SK-N-SH (cell line): ENCODE results near the gene LDAH. TPM values are rescaled to one million over a fixed set of nuclear protein-coding genes. Genes with fewer than 3 reads are reported as not detected.

ENCODE experiments used
- CTCF ChIA-PET: fragments of 300-600, 350-600 bp; formaldehyde crosslinking; extraction: SDS; loops from one replicate; lab custom pipeline; 2021; lab: Yijun Ruan, JAX
- POLR2A ChIA-PET: fragments of 350-600 bp; sonication (Branson Sonifier 250); formaldehyde crosslinking; extraction: SDS; loops from one replicate; lab custom pipeline; 2020; ENCODE audit warnings: antibody characterized with exemption, inconsistent platforms; lab: Yijun Ruan, JAX
- DNase-seq: peaks from one replicate; pipeline ENCODE4 v3.0.0; 2012
- H2AFZ ChIP-seq: fragments of 200-600 bp; sonication (generic); 2 replicates; pipeline ENCODE4 v1.8.1; 2016; ENCODE audit warnings: antibody characterized with exemption, mild to moderate bottlenecking, low read depth
- H3F3A ChIP-seq: fragments of 200-600 bp; sonication (generic); replicated peaks from 2 replicates; pipeline ENCODE3; 2016; ENCODE audit warnings: antibody characterized with exemption, mild to moderate bottlenecking; ENCODE audit not compliant: insufficient read depth
- H3K27ac ChIP-seq, 2 experiments: fragments of 200-500 bp in 1 of 2; fragments of 200-600 bp in 1 of 2; sonication (Bioruptor generic) in 1 of 2; sonication (generic), shearing (Covaris generic) in 1 of 2; 2 replicates each; pipeline versions ENCODE4 v1.5.1 to v1.6.1; 2014 to 2016; ENCODE audit warnings: low read depth in 2 of 2, inconsistent platforms in 1 of 2, low read length in 1 of 2, mild to moderate bottlenecking in 1 of 2, mixed read lengths in 1 of 2
- H3K27me3 ChIP-seq: fragments of 200-600 bp; sonication (generic), shearing (Covaris generic); 2 replicates; pipeline ENCODE4 v1.6.1; 2016; ENCODE audit warnings: mixed run types; ENCODE audit not compliant: insufficient read depth
- H3K36me3 ChIP-seq, 2 experiments: fragments of 200-500 bp in 1 of 2; fragments of 200-600 bp in 1 of 2; sonication (Bioruptor generic) in 1 of 2; sonication (generic) in 1 of 2; replicated peaks in 1 of 2; 2 replicates each; pipeline versions ENCODE3 to v1.5.1; 2014 to 2016; ENCODE audit warnings: low read length in 1 of 2, mild to moderate bottlenecking in 1 of 2; ENCODE audit not compliant: insufficient read depth in 2 of 2, control insufficient read depth in 1 of 2
- H3K4me1 ChIP-seq, 2 experiments: fragments of 200-500 bp in 1 of 2; fragments of 200-600 bp in 1 of 2; sonication (Bioruptor generic) in 1 of 2; sonication (generic), shearing (Covaris generic) in 1 of 2; 2 replicates each; pipeline versions ENCODE4 v1.5.1 to v1.6.1; 2014 to 2016; ENCODE audit warnings: low read depth in 1 of 2, low read length in 1 of 2, mixed run types in 1 of 2; ENCODE audit not compliant: insufficient read depth in 2 of 2, control insufficient read depth in 1 of 2
- H3K4me2 ChIP-seq: fragments of 200-600 bp; sonication (generic), shearing (Covaris generic); 2 replicates; pipeline ENCODE4 v1.6.1; 2017; ENCODE audit warnings: mixed run types
- H3K4me3 ChIP-seq, 2 experiments: fragments of 200-500 bp in 1 of 2; fragments of 200-600 bp in 1 of 2; sonication (Bioruptor generic) in 1 of 2; sonication (generic), shearing (Covaris generic) in 1 of 2; 2 replicates each; pipeline versions ENCODE4 v1.5.1 to v1.8.1; 2014 to 2016; ENCODE audit warnings: low read depth in 2 of 2, inconsistent platforms in 1 of 2, low read length in 1 of 2, mild to moderate bottlenecking in 1 of 2, mixed read lengths in 1 of 2, moderate library complexity in 1 of 2
- H3K79me2 ChIP-seq: fragments of 200-600 bp; sonication (generic); 2 replicates; pipeline ENCODE4 v1.8.1; 2017; ENCODE audit warnings: mild to moderate bottlenecking; ENCODE audit not compliant: insufficient read depth
- H3K9ac ChIP-seq: fragments of 200-600 bp; sonication (generic); 2 replicates; pipeline ENCODE4 v1.6.1; 2017; ENCODE audit warnings: mixed run types
- H3K9me2 ChIP-seq: fragments of 200-600 bp; sonication (generic); 2 replicates; pipeline ENCODE4 v1.6.1; 2017; ENCODE audit warnings: mixed run types
- H3K9me3 ChIP-seq: fragments of 200-600 bp; sonication (generic); 2 replicates; pipeline ENCODE4 v1.6.1; 2017; ENCODE audit warnings: mixed run types, mild to moderate bottlenecking, moderate library complexity
- H4K20me1 ChIP-seq: fragments of 200-600 bp; sonication (generic); 2 replicates; pipeline ENCODE4 v1.6.1; 2017; ENCODE audit warnings: mild to moderate bottlenecking, mixed run types; ENCODE audit not compliant: insufficient read depth
- CHD2 ChIP-seq: fragments of 150-350 bp; IDR thresholded peaks from 2 replicates; pipeline ENCODE4 v1.6.1; 2018; ENCODE audit warnings: low read length; ENCODE audit not compliant: partially characterized antibody
- CTCF ChIP-seq: fragments of 200-600 bp; sonication (generic); IDR thresholded peaks from 2 replicates; pipeline ENCODE4 v1.6.1; 2017; ENCODE audit warnings: antibody characterized with exemption, mild to moderate bottlenecking, moderate library complexity
- EP300 ChIP-seq, 2 experiments: IDR thresholded peaks; 2 replicates each; pipeline versions ENCODE4 v1.4.0 to v1.6.1; 2012; ENCODE audit warnings: borderline replicate concordance in 1 of 2, low read depth in 1 of 2, low read length in 1 of 2
- EZH2phosphoT487 ChIP-seq: fragments of 200-600 bp; sonication (generic); IDR thresholded peaks from 2 replicates; pipeline ENCODE4 v1.6.1; 2017; ENCODE audit warnings: low read depth, mixed run types, mild to moderate bottlenecking, antibody characterized with exemption, moderate library complexity, borderline replicate concordance
- IRF3 ChIP-seq: fragments of 150-350 bp; IDR thresholded peaks from 2 replicates; pipeline ENCODE4 v1.6.1; 2016; ENCODE audit warnings: mild to moderate bottlenecking, low read depth, low read length
- MAX ChIP-seq: IDR thresholded peaks from 2 replicates; pipeline ENCODE4 v1.4.0; 2012; ENCODE audit warnings: low read depth
- NRF1 ChIP-seq: IDR thresholded peaks from 2 replicates; pipeline ENCODE4 v1.6.1; 2012; ENCODE audit warnings: low read depth, mild to moderate bottlenecking, low read length
- POLR2AphosphoS5 ChIP-seq: IDR thresholded peaks from 2 replicates; pipeline ENCODE4 v1.6.1; 2012; ENCODE audit warnings: low read depth, low read length
- RAD21 ChIP-seq: IDR thresholded peaks from 2 replicates; pipeline ENCODE4 v1.6.1; 2012; ENCODE audit warnings: mild to moderate bottlenecking, low read length
- RCOR1 ChIP-seq: fragments of 150-350 bp; IDR thresholded peaks from 2 replicates; pipeline ENCODE4 v1.6.1; 2017; ENCODE audit warnings: antibody characterized with exemption, low read length
- REST ChIP-seq: IDR thresholded peaks from 2 replicates; pipeline ENCODE4 v1.6.1; 2012; ENCODE audit warnings: mild to moderate bottlenecking, low read depth, low read length, moderate library complexity
- SMC3 ChIP-seq: IDR thresholded peaks from 2 replicates; pipeline ENCODE4 v1.6.1; 2012; ENCODE audit warnings: low read depth, low read length, improper control_type of control experiment
- WGBS: methylation state at CpG from one replicate; pipeline ENCODE4 v1.1.6; 2017; ENCODE audit warnings: low lambda C conversion rate; 5-methylcytosine and 5-hydroxymethylcytosine counted together
- polyA plus RNA-seq, 3 experiments: library from polyadenylated mRNA; depleted of rRNA; stranded (reverse); fragments of >200 nt; gene quantifications; 2 replicates each; pipeline ENCODE4 v1.2.3, GENCODE V29; 2012

LDAH gene
- polyA plus RNA-seq, 1 of the 3 experiments (the other 2 are of a cell fraction) = 12.7 TPM

- Histone ChIP-seq H2AFZ (no peak overlapping the region), H3F3A (no peaks in the 10 kb centered on the region), H3K4me3 (peak overlapping the region in 1 of 2 experiments; percentile 5; a peak in 1 of 4 replicates), H3K4me1 (peaks cover 0 to 11% of the 10 kb centered on the region in 2 experiments; a peak in 2 of 4 replicates), H3K9me3 (no peaks in the 10 kb centered on the region), H3K4me2 (no peak overlapping the region), H3K27me3 (peaks cover 74% of the 10 kb centered on the region), H3K9me2 (no peaks in the 10 kb centered on the region), H4K20me1 (no peaks in the 10 kb centered on the region), H3K36me3 (no peaks in the 10 kb centered on the region), H3K27ac (no peak overlapping the region), H3K9ac (no peak overlapping the region), H3K79me2 (no peaks in the 10 kb centered on the region)
- ChIA-PET POLR2A (interaction anchor here (0.8 to 1.8 kb wide), 4 partner anchors 11 to 414 kb away, joined by 3 to 5 read pairs (median 4); partner anchors contain the start of genes HS1BP3 and LDAH), CTCF (interaction anchor here (0.6 to 9.8 kb wide), 145 partner anchors 11 to 740 kb away, joined by 3 to 427 read pairs (median 5); partner anchors contain the start of genes APOB, HS1BP3, LDAH and RHOB)
- 12% methylated on average over 10 of the region's 11 CpGs for WGBS
- peak; percentile 99 for TF ChIP-seq CTCF
- peak; percentile 64 for TF ChIP-seq RCOR1
- TF ChIP-seq MAX = no peak
- TF ChIP-seq EZH2phosphoT487 = no peak
- no peak for TF ChIP-seq REST
- TF ChIP-seq NRF1 = 0 out of 2 replicates have a peak, but pooled peaks have one; percentile 20
- TF ChIP-seq IRF3 = no peak
- TF ChIP-seq RAD21 = peak; percentile 99
- TF ChIP-seq SMC3 = peak; percentile 97
- no peak for TF ChIP-seq POLR2AphosphoS5
- no peak for TF ChIP-seq CHD2
- TF ChIP-seq EP300 (IDR thresholded peaks at IDR 0.05; ENCODE audit: borderline replicate concordance in 1 of 2, low read depth in 1 of 2, low read length in 1 of 2) = 0 out of 4 replicates have a peak, but pooled peaks of 1 of the 2 experiments have one; percentile 23
- peak; percentile 88 for DNase-seq
Observed at GRCh38 chr2:20661421-20662307, 161.2 kb downstream of the LDAH start.
